OCI-LY1 (cell line): Measurements from ENCODE around the gene DNAJB1.

Experiments
- EZH2 ChIP-seq: fragments of 200-600 bp; sonication (generic), shearing (Covaris generic); IDR thresholded peaks from 2 replicates; pipeline ENCODE4 v1.8.0; 2017; ENCODE audit warnings: borderline replicate concordance, mixed run types, mild to moderate bottlenecking, antibody characterized with exemption, low read length, moderate library complexity, mixed read lengths
- TF ChIP-seq, protein P1 (sequence below): fragments of 200-600 bp; sonication (generic), shearing (Covaris generic); IDR thresholded peaks from 2 replicates; pipeline ENCODE4 v1.5.1; 2017; ENCODE audit warnings: mild to moderate bottlenecking, antibody characterized with exemption, low read length, moderate library complexity, mixed read lengths

DNA sequence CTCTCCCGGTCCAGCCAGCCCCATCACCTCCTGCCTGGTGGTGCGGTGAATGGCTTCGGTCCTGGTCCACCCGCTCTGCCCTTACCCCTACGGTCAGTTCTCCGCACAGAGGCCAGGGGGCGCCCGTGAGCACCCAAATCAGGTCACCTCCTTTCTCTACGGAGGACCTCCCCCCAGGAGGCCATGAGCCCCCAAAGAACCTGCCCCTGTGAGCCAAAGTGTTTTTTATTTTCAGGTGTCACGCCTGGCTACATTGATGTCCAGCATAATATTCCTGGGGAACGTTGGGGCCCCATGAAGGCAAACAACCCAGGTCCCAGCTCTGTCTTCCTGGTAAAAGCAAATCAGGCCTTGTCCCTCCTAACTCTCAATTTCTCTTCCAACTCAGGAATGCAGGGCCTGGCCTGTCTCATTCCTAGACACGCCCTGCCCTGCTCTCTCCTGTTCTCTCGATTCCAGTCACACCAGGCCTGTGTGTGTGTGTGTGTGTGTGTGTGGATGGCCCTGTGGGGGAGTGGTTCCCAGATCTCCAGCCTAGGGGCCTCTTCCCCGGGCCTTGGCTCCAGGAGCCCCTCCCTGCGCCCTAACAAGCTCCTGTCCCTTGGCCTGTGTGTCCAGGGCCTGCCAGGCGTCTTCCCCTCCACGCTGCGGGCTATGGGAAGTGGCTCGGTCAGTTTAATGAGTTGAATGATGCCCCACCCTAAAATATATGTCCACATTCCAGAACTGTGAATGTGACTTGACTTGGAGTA is 12.5 kb downstream of the DNAJB1 start:
- TF ChIP-seq, protein P1, sequence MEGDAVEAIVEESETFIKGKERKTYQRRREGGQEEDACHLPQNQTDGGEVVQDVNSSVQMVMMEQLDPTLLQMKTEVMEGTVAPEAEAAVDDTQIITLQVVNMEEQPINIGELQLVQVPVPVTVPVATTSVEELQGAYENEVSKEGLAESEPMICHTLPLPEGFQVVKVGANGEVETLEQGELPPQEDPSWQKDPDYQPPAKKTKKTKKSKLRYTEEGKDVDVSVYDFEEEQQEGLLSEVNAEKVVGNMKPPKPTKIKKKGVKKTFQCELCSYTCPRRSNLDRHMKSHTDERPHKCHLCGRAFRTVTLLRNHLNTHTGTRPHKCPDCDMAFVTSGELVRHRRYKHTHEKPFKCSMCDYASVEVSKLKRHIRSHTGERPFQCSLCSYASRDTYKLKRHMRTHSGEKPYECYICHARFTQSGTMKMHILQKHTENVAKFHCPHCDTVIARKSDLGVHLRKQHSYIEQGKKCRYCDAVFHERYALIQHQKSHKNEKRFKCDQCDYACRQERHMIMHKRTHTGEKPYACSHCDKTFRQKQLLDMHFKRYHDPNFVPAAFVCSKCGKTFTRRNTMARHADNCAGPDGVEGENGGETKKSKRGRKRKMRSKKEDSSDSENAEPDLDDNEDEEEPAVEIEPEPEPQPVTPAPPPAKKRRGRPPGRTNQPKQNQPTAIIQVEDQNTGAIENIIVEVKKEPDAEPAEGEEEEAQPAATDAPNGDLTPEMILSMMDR: peak; percentile 82
- TF ChIP-seq EZH2: no peak
